ENCODE data around the gene DPM3. TPM values are rescaled to one million over a fixed set of nuclear protein-coding genes. Genes with fewer than 3 reads are reported as not detected.

Gene DPM3
- total and polyA plus RNA-seq, 9 of the 15 experiments (the other 6 are each of a cell fraction or from before 2014, with no cell fraction given) = 3.7 to 120 (median 36.4) TPM

GRCh38 chr1:155135415-155136028 lies 4.8 kb downstream of the DPM3 start, which contains the start of gene SLC50A1:
TSS of gene SLC50A1 (plus strand) at chr1:155135852. CDS start at chr1:155135912, 60 bp downstream.
- Histone ChIP-seq H3K4me1 (replicated peaks in 1 of 2; ENCODE audit: control insufficient read depth in 2 of 2, insufficient read depth in 2 of 2, low read length in 2 of 2) (peaks cover 45 to 65% of the 10 kb centered on the region in 2 experiments), H4K20me1 (replicated peaks; ENCODE audit: control insufficient read depth, insufficient read depth, low read length) (no peaks in the 10 kb centered on the region), H3K9me3 (replicated peaks; ENCODE audit: control insufficient read depth, insufficient read depth, low read depth, low read length) (no peaks in the 10 kb centered on the region), H3K9me1 (ENCODE audit: control insufficient read depth, insufficient read depth, low read length) (no peaks in the 10 kb centered on the region), H3K4me3 (peak within 1 kb of the TSS; percentile 82), H3K27ac (ENCODE audit: extremely low read depth, low read depth, low read length) (peak within 1 kb of the TSS; percentile 92), H3K27me3 (ENCODE audit: control insufficient read depth in 2 of 2, insufficient read depth in 2 of 2, low read length in 2 of 2) (no peaks in the 10 kb centered on the region), H3K4me2 (ENCODE audit: insufficient read depth, low read length) (peak within 1 kb of the TSS; percentile 84), H3K36me3 (ENCODE audit: control insufficient read depth, insufficient read depth, low read length) (peaks cover 44% of the 10 kb centered on the region), H3K9ac (ENCODE audit: insufficient read depth in 1 of 2, low read depth in 2 of 2, low read length in 2 of 2) (peak within 1 kb of the TSS; percentile 91 to 96), H3K79me2 (ENCODE audit: control insufficient read depth, insufficient read depth, low read length) (peaks cover 51% of the 10 kb centered on the region), H2AFZ (ENCODE audit: low read depth, low read length) (peak within 1 kb of the TSS; percentile 91)
- no TSS peak for BruUV-seq (replicated peaks)
- ATAC-seq (peak; percentile 86), DNase-seq (ENCODE audit: extremely low read depth in 1 of 4, low spot score in 3 of 4) (peak; percentile 93 to 95 (median 94)), FAIRE-seq (no peak)
- in situ Hi-C loops (cut with MboI) = no loop called here
- ChIA-PET POLR2A (interaction anchor here (0.5 to 2.2 kb wide), 4 partner anchors 10 to 1570 kb away, joined by 3 to 7 read pairs (median 4); partner anchors contain the start of gene CRABP2), CTCF (ENCODE audit: low intra/inter-chr PET ratio) (no interaction called here)
- WGBS (ENCODE audit: insufficient coverage, low coverage, missing lambda C conversion rate) = 1% methylated on average over 31 of the region's 52 CpGs
- intact Hi-C loops (cut with micrococcal nuclease) = no loop called here
- TF ChIP-seq, protein P1, sequence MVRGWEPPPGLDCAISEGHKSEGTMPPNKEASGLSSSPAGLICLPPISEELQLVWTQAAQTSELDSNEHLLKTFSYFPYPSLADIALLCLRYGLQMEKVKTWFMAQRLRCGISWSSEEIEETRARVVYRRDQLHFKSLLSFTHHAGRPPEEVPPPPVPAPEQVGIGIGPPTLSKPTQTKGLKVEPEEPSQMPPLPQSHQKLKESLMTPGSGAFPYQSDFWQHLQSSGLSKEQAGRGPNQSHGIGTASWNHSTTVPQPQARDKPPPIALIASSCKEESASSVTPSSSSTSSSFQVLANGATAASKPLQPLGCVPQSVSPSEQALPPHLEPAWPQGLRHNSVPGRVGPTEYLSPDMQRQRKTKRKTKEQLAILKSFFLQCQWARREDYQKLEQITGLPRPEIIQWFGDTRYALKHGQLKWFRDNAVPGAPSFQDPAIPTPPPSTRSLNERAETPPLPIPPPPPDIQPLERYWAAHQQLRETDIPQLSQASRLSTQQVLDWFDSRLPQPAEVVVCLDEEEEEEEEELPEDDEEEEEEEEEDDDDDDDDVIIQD (CRISPR knock-in tag; IDR thresholded peaks at IDR 0.05) = no peak
- peak; percentile 38; the same call in 1 of the 2 replicates for TF ChIP-seq HCFC1 (IDR thresholded peaks at IDR 0.05; ENCODE audit: low read depth, low read length)
- TF ChIP-seq SUPT5H (IDR thresholded peaks at IDR 0.05) = peak; percentile 91
- TF ChIP-seq ZKSCAN8 (CRISPR knock-in tag; IDR thresholded peaks at IDR 0.05) = no peak
- TF ChIP-seq HDAC2 (IDR thresholded peaks at IDR 0.05) = no peak
- TF ChIP-seq PCBP1 (IDR thresholded peaks at IDR 0.05; ENCODE audit: low read depth, low read length, poor library complexity, severe bottlenecking) = no peak
- no peak for TF ChIP-seq PHB2 (IDR thresholded peaks at IDR 0.05; ENCODE audit: low read depth)
- peak; percentile 38 to 87 (median 85) for TF ChIP-seq YY1 (IDR thresholded peaks at IDR 0.05; ENCODE audit: borderline replicate concordance in 1 of 3, control insufficient read depth in 1 of 3, extremely low read depth in 1 of 3, insufficient read depth in 3 of 3, insufficient read length in 1 of 3, insufficient replicate concordance in 2 of 3, low read depth in 1 of 3, low read length in 2 of 3)
- no peak for TF ChIP-seq ZNF586 (CRISPR knock-in tag; conservative IDR thresholded peaks at IDR 0.05)
- TF ChIP-seq, protein P2, sequence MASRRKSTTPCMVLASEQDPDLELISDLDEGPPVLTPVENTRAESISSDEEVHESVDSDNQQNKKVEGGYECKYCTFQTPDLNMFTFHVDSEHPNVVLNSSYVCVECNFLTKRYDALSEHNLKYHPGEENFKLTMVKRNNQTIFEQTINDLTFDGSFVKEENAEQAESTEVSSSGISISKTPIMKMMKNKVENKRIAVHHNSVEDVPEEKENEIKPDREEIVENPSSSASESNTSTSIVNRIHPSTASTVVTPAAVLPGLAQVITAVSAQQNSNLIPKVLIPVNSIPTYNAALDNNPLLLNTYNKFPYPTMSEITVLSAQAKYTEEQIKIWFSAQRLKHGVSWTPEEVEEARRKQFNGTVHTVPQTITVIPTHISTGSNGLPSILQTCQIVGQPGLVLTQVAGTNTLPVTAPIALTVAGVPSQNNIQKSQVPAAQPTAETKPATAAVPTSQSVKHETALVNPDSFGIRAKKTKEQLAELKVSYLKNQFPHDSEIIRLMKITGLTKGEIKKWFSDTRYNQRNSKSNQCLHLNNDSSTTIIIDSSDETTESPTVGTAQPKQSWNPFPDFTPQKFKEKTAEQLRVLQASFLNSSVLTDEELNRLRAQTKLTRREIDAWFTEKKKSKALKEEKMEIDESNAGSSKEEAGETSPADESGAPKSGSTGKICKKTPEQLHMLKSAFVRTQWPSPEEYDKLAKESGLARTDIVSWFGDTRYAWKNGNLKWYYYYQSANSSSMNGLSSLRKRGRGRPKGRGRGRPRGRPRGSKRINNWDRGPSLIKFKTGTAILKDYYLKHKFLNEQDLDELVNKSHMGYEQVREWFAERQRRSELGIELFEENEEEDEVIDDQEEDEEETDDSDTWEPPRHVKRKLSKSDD (conservative IDR thresholded peaks at IDR 0.05; ENCODE audit: low read length) = no peak
- TF ChIP-seq NR2C1 (IDR thresholded peaks at IDR 0.05) = peak; percentile 80
- peak; percentile 83 for TF ChIP-seq NR2C1 (tag; IDR thresholded peaks at IDR 0.05)
- no peak for TF ChIP-seq POU5F1 (IDR thresholded peaks at IDR 0.05; ENCODE audit: borderline replicate concordance, low read depth, low read length, partially characterized antibody)
- TF ChIP-seq UBTF (IDR thresholded peaks at IDR 0.05; ENCODE audit: borderline replicate concordance in 1 of 2, low read depth in 2 of 2, low read length in 2 of 2) = 0 out of 4 replicates have a peak, but pooled peaks of 1 of the 2 experiments have one; percentile 35
- peak; percentile 87 for TF ChIP-seq SP1 (CRISPR knock-in tag; IDR thresholded peaks at IDR 0.05)

All from K562 (cell line).